Activated CD4-positive, alpha-beta T cell treated with anti-CD3 and anti-CD28 coated beads, Interleukin-2, amount 50 U/mL, for 1 hour (primary cell): ENCODE data around the gene MOB1B.
"Not testable (repeated sequence)": the region's sequence is repeated elsewhere in the genome, so short reads cannot be mapped to it uniquely, and the experiment has no call there.

ENCODE experiments used
- DNase-seq: peaks from one replicate; pipeline ENCODE4 v3.0.0-alpha.2; 2020

MOB1B gene

GRCh38 chr4:71009890-71010588 lies 107.9 kb downstream of the MOB1B start:
- no peak for DNase-seq

GRCh38 chr4:71011451-71011850 lies 109.3 kb downstream of the MOB1B start:
- DNase-seq, result no peak

- not testable (repeated sequence) for DNase-seq
Observed at GRCh38 chr4:71017391-71017790, 115.2 kb downstream of the MOB1B start.

- no peak for DNase-seq
Observed at GRCh38 chr4:71020611-71021010, 118.4 kb downstream of the MOB1B start.

- no peak for DNase-seq
Observed at GRCh38 chr4:71025654-71026053, 123.5 kb downstream of the MOB1B start.

GRCh38 chr4:71026086-71026485 lies 123.9 kb downstream of the MOB1B start:
- DNase-seq, result no peak

- no peak for DNase-seq
Observed at GRCh38 chr4:71027611-71028010, 125.4 kb downstream of the MOB1B start.

- DNase-seq, result no peak
Observed at GRCh38 chr4:71029504-71029903, 127.3 kb downstream of the MOB1B start.

- not testable (repeated sequence) for DNase-seq
Observed at GRCh38 chr4:71032106-71032505, 129.9 kb downstream of the MOB1B start.
